HFFc6 (cell line): ENCODE measurements around the gene DEFB129. TPM values are rescaled to one million over a fixed set of nuclear protein-coding genes. Genes with fewer than 3 reads are reported as not detected.

Experiments
- DNase-seq: peaks from one replicate; pipeline ENCODE4 v3.0.0-alpha.2; 2018
- H3K27ac Mint-ChIP-seq: 2 replicates; pipeline ENCODE4 v1.8.0; 2020; ENCODE audit warnings: mild to moderate bottlenecking, mixed read lengths
- H3K27me3 Mint-ChIP-seq: 2 replicates; pipeline ENCODE4 v1.8.0; 2021; ENCODE audit warnings: mild to moderate bottlenecking, moderate library complexity, mixed read lengths; ENCODE audit not compliant: insufficient read depth
- H3K36me3 Mint-ChIP-seq: 2 replicates; pipeline ENCODE4 v1.8.0; 2021; ENCODE audit warnings: low read depth, mixed read lengths
- H3K4me1 Mint-ChIP-seq: 2 replicates; pipeline ENCODE4 v1.8.0; 2020; ENCODE audit warnings: low read depth, mixed read lengths
- H3K4me3 Mint-ChIP-seq: 2 replicates; pipeline ENCODE4 v1.8.0; 2020; ENCODE audit warnings: mild to moderate bottlenecking, moderate library complexity, mixed read lengths
- H3K9me3 Mint-ChIP-seq: 2 replicates; pipeline ENCODE4 v1.8.0; 2020; ENCODE audit warnings: mild to moderate bottlenecking, mixed read lengths
- total RNA-seq, 6 experiments: library from RNA; stranded (reverse); fragmentation: NEBNext Ultra II Directional; extraction: Animal tissue kit (Norgen Biotek cat#: 25700); gene quantifications; 2 replicates in 1 of 6; 3 replicates in 5 of 6; pipeline ENCODE4 v1.2.3, GENCODE V29; 2021
- TF ChIP-seq, protein P1 (sequence below): fragments of 200-600 bp; sonication (generic); IDR thresholded peaks from 2 replicates; pipeline ENCODE4 v1.5.0; 2021; ENCODE audit warnings: antibody characterized with exemption, mild to moderate bottlenecking

DEFB129 gene
- total RNA-seq, 6 experiments from 2014 or later: not detected

GRCh38 chr20:273884-274283 is 46.8 kb downstream of the DEFB129 start:
- peaks cover 11% of the 10 kb centered on the region; the same call in 1 of the 2 replicates for H3K27me3 Mint-ChIP-seq
- TF ChIP-seq, protein P1, sequence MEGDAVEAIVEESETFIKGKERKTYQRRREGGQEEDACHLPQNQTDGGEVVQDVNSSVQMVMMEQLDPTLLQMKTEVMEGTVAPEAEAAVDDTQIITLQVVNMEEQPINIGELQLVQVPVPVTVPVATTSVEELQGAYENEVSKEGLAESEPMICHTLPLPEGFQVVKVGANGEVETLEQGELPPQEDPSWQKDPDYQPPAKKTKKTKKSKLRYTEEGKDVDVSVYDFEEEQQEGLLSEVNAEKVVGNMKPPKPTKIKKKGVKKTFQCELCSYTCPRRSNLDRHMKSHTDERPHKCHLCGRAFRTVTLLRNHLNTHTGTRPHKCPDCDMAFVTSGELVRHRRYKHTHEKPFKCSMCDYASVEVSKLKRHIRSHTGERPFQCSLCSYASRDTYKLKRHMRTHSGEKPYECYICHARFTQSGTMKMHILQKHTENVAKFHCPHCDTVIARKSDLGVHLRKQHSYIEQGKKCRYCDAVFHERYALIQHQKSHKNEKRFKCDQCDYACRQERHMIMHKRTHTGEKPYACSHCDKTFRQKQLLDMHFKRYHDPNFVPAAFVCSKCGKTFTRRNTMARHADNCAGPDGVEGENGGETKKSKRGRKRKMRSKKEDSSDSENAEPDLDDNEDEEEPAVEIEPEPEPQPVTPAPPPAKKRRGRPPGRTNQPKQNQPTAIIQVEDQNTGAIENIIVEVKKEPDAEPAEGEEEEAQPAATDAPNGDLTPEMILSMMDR: no peak
- no peaks in the 10 kb centered on the region for H3K4me1 Mint-ChIP-seq
- peaks cover 4% of the 10 kb centered on the region; the same call in 1 of the 2 replicates for H3K9me3 Mint-ChIP-seq
- H3K36me3 Mint-ChIP-seq: peaks cover 12% of the 10 kb centered on the region
- H3K4me3 Mint-ChIP-seq: no peak overlapping the region
- no peak for DNase-seq
- no peak overlapping the region for H3K27ac Mint-ChIP-seq

DNA sequence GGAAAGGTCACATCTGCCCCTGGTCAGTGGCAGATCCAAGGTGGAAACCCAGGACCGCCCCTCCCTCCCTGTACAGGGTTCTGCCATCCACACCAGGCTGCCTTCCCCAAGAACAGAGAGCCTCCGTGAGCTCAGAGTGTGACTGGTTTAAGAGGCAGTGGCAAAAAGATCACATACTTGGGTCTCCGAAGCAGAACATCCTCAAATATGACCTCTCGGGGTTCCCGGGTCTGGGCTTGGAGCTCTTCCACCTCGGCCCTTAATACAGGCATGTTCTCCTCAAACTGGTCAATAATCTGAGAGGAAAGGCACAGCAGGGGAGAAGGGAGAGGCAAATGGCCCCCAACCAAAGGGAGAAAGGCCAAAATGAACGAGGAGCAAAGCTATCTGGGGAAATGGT is 48.7 kb downstream of the DEFB129 start:
- Mint-ChIP-seq H3K36me3 (peaks cover 12% of the 10 kb centered on the region), H3K27ac (no peak overlapping the region), H3K4me3 (no peak overlapping the region), H3K27me3 (peaks cover 12% of the 10 kb centered on the region; the same call in 1 of the 2 replicates), H3K4me1 (no peaks in the 10 kb centered on the region), H3K9me3 (peaks cover 4% of the 10 kb centered on the region; the same call in 1 of the 2 replicates)
- TF ChIP-seq, protein P1: no peak
- no peak for DNase-seq

DNA sequence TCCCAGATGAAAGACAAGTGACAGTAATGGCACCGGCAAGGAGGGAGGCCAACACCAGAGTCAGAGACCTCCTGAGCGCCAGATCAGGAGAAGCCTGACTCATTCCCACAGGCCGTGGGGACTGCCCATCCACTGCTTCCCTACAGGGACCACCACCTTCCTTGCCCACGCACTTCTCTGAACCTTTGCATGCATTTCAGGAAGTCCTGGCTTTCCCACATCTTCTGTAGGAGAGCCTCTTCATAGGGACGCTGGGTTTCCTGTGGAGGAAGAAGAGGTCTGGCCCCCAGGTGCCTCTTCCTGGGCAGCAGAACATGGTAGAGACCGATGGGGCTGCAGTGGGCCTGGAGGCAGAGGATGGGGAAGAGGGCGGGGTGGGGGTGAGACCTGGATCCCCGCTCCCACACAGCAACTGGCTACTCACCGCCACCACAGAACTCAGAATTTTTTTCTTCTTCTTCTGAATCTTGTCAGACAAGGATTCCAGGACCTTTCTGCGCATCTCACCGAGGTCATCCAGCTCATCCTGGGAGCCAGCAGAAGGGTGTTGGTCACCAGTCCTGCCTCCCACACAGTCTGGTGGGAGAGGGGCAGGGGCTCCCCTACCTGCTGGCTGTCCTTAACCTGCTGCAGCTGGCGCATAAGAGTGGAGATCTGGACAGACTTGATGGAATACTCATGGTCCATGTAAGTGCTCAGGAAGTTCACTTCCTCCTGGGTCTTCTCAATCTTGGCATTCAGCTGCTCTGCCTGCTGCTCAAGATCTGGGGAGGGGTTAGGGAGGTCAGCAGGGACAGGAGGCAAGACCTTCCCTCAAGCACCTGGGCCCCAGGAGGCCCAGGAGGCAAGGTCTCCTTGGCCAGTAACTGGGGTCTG is 49.8 kb downstream of the DEFB129 start:
- peaks cover 12% of the 10 kb centered on the region for H3K36me3 Mint-ChIP-seq
- peaks cover 4% of the 10 kb centered on the region; the same call in 1 of the 2 replicates for H3K9me3 Mint-ChIP-seq
- H3K4me1 Mint-ChIP-seq: no peaks in the 10 kb centered on the region

GRCh38 chr20:277496-277781 is 50.4 kb downstream of the DEFB129 start:
- H3K27me3 Mint-ChIP-seq: peaks cover 12% of the 10 kb centered on the region; the same call in 1 of the 2 replicates
- peaks cover 4% of the 10 kb centered on the region; the same call in 1 of the 2 replicates for H3K9me3 Mint-ChIP-seq
- no peak for DNase-seq
- H3K4me1 Mint-ChIP-seq: no peaks in the 10 kb centered on the region
- no peak overlapping the region for H3K4me3 Mint-ChIP-seq
- peaks cover 12% of the 10 kb centered on the region for H3K36me3 Mint-ChIP-seq
- H3K27ac Mint-ChIP-seq: no peak overlapping the region
- TF ChIP-seq, protein P1: no peak

More for the DNA sequence above, 49.8 kb downstream of the DEFB129 start:
- TF ChIP-seq, protein P1: no peak
- no peak for DNase-seq
- no peak overlapping the region for H3K4me3 Mint-ChIP-seq
- H3K27ac Mint-ChIP-seq: no peak overlapping the region
- H3K27me3 Mint-ChIP-seq: peaks cover 12% of the 10 kb centered on the region; the same call in 1 of the 2 replicates

- TF ChIP-seq, protein P1: no peak
- Mint-ChIP-seq H3K27ac (no peak overlapping the region), H3K27me3 (peaks cover 12% of the 10 kb centered on the region; the same call in 1 of the 2 replicates), H3K4me1 (no peaks in the 10 kb centered on the region), H3K36me3 (peaks cover 12% of the 10 kb centered on the region), H3K9me3 (peaks cover 4% of the 10 kb centered on the region; the same call in 1 of the 2 replicates), H3K4me3 (no peak overlapping the region)
- no peak for DNase-seq
Measured at GRCh38 chr20:278181-278580, 51.1 kb downstream of the DEFB129 start.
